IMR-90 (cell line): ENCODE measurements around the gene PXN. TPM values are rescaled to one million over a fixed set of nuclear protein-coding genes. Genes with fewer than 3 reads are reported as not detected.

Source experiments
- ATAC-seq: fragments of 200-7000 bp; cut with Tn5 transposase; 2 replicates; pipeline ENCODE4 v1.9.1; 2020; ENCODE audit warnings: low read depth, mild to moderate bottlenecking, moderate library complexity
- BruUV-seq: library from RNA; stranded (reverse); fragments of 400-500 nt; replicated peaks from 2 replicates; lab custom pipeline; 2021; lab: Mats Ljungman, UMichigan
- CTCF ChIA-PET: fragments of 300-600 bp; formaldehyde crosslinking; extraction: SDS; loops from one replicate; lab custom pipeline; 2021; ENCODE audit warnings: antibody characterized with exemption; lab: Yijun Ruan, JAX
- POLR2A ChIA-PET: fragments of 300-600 bp; sonication (Branson Sonifier 250); formaldehyde crosslinking; loops from one replicate; lab custom pipeline; 2022; ENCODE audit warnings: antibody characterized with exemption; ENCODE audit not compliant: unreplicated experiment; lab: Charles Lee
- DNase-seq: peaks from one replicate; pipeline ENCODE4 v3.0.0; 2013
- H2AFZ ChIP-seq: replicated peaks from 2 replicates; pipeline ENCODE3; 2013; ENCODE audit warnings: low read length, mild to moderate bottlenecking; ENCODE audit not compliant: poor library complexity
- H2AK5ac ChIP-seq: 2 replicates; pipeline ENCODE4 v1.6.1; 2013; ENCODE audit warnings: low read depth, low read length, inconsistent platforms
- H2AK9ac ChIP-seq: replicated peaks from 2 replicates; pipeline ENCODE3; 2013; ENCODE audit warnings: mild to moderate bottlenecking, low read depth, low read length, moderate library complexity; ENCODE audit not compliant: poor library complexity
- H2BK120ac ChIP-seq: 2 replicates; pipeline ENCODE4 v1.6.1; 2013; ENCODE audit warnings: low read depth, low read length, inconsistent platforms
- H2BK15ac ChIP-seq: 3 replicates; pipeline ENCODE4 v1.6.1; 2013; ENCODE audit warnings: low read depth, low read length, inconsistent platforms
- H2BK20ac ChIP-seq: 2 replicates; pipeline ENCODE4 v1.6.1; 2013; ENCODE audit warnings: low read depth, mild to moderate bottlenecking, inconsistent platforms, low read length, moderate library complexity
- H2BK5ac ChIP-seq: 2 replicates; pipeline ENCODE4 v1.6.1; 2013; ENCODE audit warnings: mild to moderate bottlenecking, low read depth, low read length, inconsistent platforms; ENCODE audit not compliant: poor library complexity, severe bottlenecking
- H3K14ac ChIP-seq: replicated peaks from 2 replicates; pipeline ENCODE4 v1.6.1; 2013; ENCODE audit warnings: low read depth, low read length, inconsistent platforms
- H3K18ac ChIP-seq: 2 replicates; pipeline ENCODE4 v1.6.1; 2013; ENCODE audit warnings: low read depth, low read length, control low read depth
- H3K23ac ChIP-seq: 2 replicates; pipeline ENCODE4 v1.6.1; 2013; ENCODE audit warnings: low read depth, low read length, inconsistent platforms
- H3K27ac ChIP-seq: 2 replicates; pipeline ENCODE4 v1.5.1; 2013; ENCODE audit warnings: mild to moderate bottlenecking, control low read depth, low read length; ENCODE audit not compliant: insufficient read depth
- H3K27me3 ChIP-seq: 2 replicates; pipeline ENCODE4 v1.6.1; 2013; ENCODE audit warnings: low read length; ENCODE audit not compliant: control insufficient read depth, insufficient read depth
- H3K36me3 ChIP-seq: 2 replicates; pipeline ENCODE4 v1.6.1; 2013; ENCODE audit warnings: low read length, mixed read lengths; ENCODE audit not compliant: control insufficient read depth, insufficient read depth
- H3K4ac ChIP-seq: 2 replicates; pipeline ENCODE4 v1.6.1; 2013; ENCODE audit warnings: low read depth, low read length, inconsistent platforms
- H3K4me1 ChIP-seq: 2 replicates; pipeline ENCODE4 v1.6.1; 2013; ENCODE audit warnings: low read length, mixed read lengths; ENCODE audit not compliant: control insufficient read depth, insufficient read depth
- H3K4me2 ChIP-seq: 2 replicates; pipeline ENCODE4 v1.6.1; 2013; ENCODE audit warnings: low read depth, mild to moderate bottlenecking, control low read depth, low read length, moderate library complexity
- H3K4me3 ChIP-seq: 2 replicates; pipeline ENCODE4 v1.5.1; 2013; ENCODE audit warnings: low read depth, mild to moderate bottlenecking, control low read depth, low read length, moderate library complexity; ENCODE audit not compliant: insufficient read depth
- H3K56ac ChIP-seq: 2 replicates; pipeline ENCODE4 v1.6.1; 2013; ENCODE audit warnings: low read length, inconsistent platforms; ENCODE audit not compliant: insufficient read depth; ENCODE audit errors: extremely low read depth
- H3K79me1 ChIP-seq, 2 experiments: 2 replicates each; pipeline ENCODE4 v1.6.1; 2013; ENCODE audit warnings: low read length in 2 of 2, inconsistent platforms in 1 of 2, low read depth in 1 of 2
- H3K9ac ChIP-seq: 2 replicates; pipeline ENCODE4 v1.6.1; 2013; ENCODE audit warnings: low read depth, low read length, control low read depth
- H3K9me1 ChIP-seq: 2 replicates; pipeline ENCODE4 v1.6.1; 2013; ENCODE audit warnings: low read length, inconsistent platforms; ENCODE audit not compliant: insufficient read depth
- H3K9me3 ChIP-seq: 2 replicates; pipeline ENCODE4 v1.6.1; 2013; ENCODE audit warnings: low read length; ENCODE audit not compliant: control insufficient read depth, insufficient read depth
- H4K20me1 ChIP-seq: 2 replicates; pipeline ENCODE4 v1.6.1; 2013; ENCODE audit warnings: low read length, inconsistent platforms; ENCODE audit not compliant: insufficient read depth
- H4K5ac ChIP-seq: 2 replicates; pipeline ENCODE4 v1.6.1; 2013; ENCODE audit warnings: mild to moderate bottlenecking, low read depth, low read length, control low read depth
- H4K8ac ChIP-seq, 2 experiments: 2 replicates each; pipeline ENCODE4 v1.6.1; 2013; ENCODE audit warnings: low read depth in 2 of 2, low read length in 2 of 2, control low read depth in 1 of 2, inconsistent platforms in 1 of 2
- H4K91ac ChIP-seq: 2 replicates; pipeline ENCODE4 v1.6.1; 2013; ENCODE audit warnings: low read depth, low read length, inconsistent platforms; ENCODE audit not compliant: insufficient read depth
- BHLHE40 ChIP-seq: fragments of 150-350 bp; IDR thresholded peaks from 2 replicates; pipeline ENCODE4 v1.6.1; 2016; ENCODE audit warnings: mild to moderate bottlenecking, low read depth, low read length
- CEBPB ChIP-seq: IDR thresholded peaks from 2 replicates; pipeline ENCODE4 v1.6.1; 2012; ENCODE audit warnings: low read depth, low read length, improper control_type of control experiment
- CHD1 ChIP-seq: IDR thresholded peaks from 2 replicates; pipeline ENCODE4 v1.6.1; 2012; ENCODE audit warnings: low read depth, low read length, improper control_type of control experiment
- CTCF ChIP-seq: conservative IDR thresholded peaks from 2 replicates; pipeline ENCODE4 v1.5.1; 2012; ENCODE audit warnings: mild to moderate bottlenecking, low read depth, low read length, improper control_type of control experiment
- ELK1 ChIP-seq: fragments of 150-350 bp; IDR thresholded peaks from 2 replicates; pipeline ENCODE4 v1.6.1; 2016; ENCODE audit warnings: low read depth, mild to moderate bottlenecking, low read length, moderate library complexity, borderline replicate concordance
- MAZ ChIP-seq: IDR thresholded peaks from 2 replicates; pipeline ENCODE4 v1.6.1; 2012; ENCODE audit warnings: low read depth, mild to moderate bottlenecking, low read length, improper control_type of control experiment, moderate library complexity, borderline replicate concordance
- POLR2A ChIP-seq: IDR thresholded peaks from 2 replicates; pipeline ENCODE4 v1.6.1; 2012; ENCODE audit warnings: mild to moderate bottlenecking, low read depth, low read length
- RAD21 ChIP-seq: IDR thresholded peaks from 2 replicates; pipeline ENCODE4 v1.6.1; 2012; ENCODE audit warnings: low read length, improper control_type of control experiment
- RFX5 ChIP-seq: IDR thresholded peaks from 2 replicates; pipeline ENCODE4 v1.8.0; 2012; ENCODE audit warnings: low read depth, mild to moderate bottlenecking, low read length, moderate library complexity
- SMC3 ChIP-seq: fragments of 150-350 bp; IDR thresholded peaks from 2 replicates; pipeline ENCODE4 v1.6.1; 2016; ENCODE audit warnings: low read depth, mild to moderate bottlenecking, antibody characterized with exemption, low read length, moderate library complexity
- USF2 ChIP-seq: fragments of 150-350 bp; IDR thresholded peaks from 2 replicates; pipeline ENCODE4 v1.6.1; 2017; ENCODE audit warnings: mild to moderate bottlenecking, antibody characterized with exemption, low read length, low read depth
- WGBS, 2 experiments: methylation state at CpG; one replicate each; pipeline versions ENCODE4 v1.1.5 to v1.1.7; 2013; ENCODE audit warnings: missing lambda C conversion rate in 2 of 2; ENCODE audit not compliant: insufficient read length in 1 of 2; ENCODE audit errors: extremely low coverage in 2 of 2; 5-methylcytosine and 5-hydroxymethylcytosine counted together
- dilution Hi-C: fragments of 300-500 bp; cut with HindIII; formaldehyde crosslinking; loops from one replicate; pipeline ENCODE4 v1.14.3; 2018; ENCODE audit warnings: low sequenced_read_pairs; ENCODE audit not compliant: unreplicated experiment
- in situ Hi-C: fragments of 300-500 bp; cut with MboI; formaldehyde crosslinking; loops from 3 replicates; pipeline ENCODE4 v1.14.3; 2019; ENCODE audit warnings: low sequenced_read_pairs, inconsistent platforms, mixed read lengths
- intact Hi-C: fragments of 100-400 bp; cut with micrococcal nuclease; formaldehyde crosslinking; loops from 2 replicates; pipeline ENCODE4 v1.10.0; 2022
- polyA plus RNA-seq, 3 experiments: library from polyadenylated mRNA; depleted of rRNA; stranded (reverse); fragments of >200 nt; gene quantifications; 2 replicates each; pipeline ENCODE4 v1.2.3, GENCODE V29; 2012; ENCODE audit warnings: low replicate concordance in 1 of 3
- total RNA-seq: library from RNA; depleted of rRNA; stranded (reverse); fragments of >200 nt; gene quantifications from 2 replicates; pipeline ENCODE4 v1.2.3, GENCODE V29; 2012

PXN gene
- total and polyA plus RNA-seq, 2 of the 4 experiments (the other 2 are of a cell fraction) = 46.6 to 134 TPM

- no peak overlapping the region for H3K14ac ChIP-seq
- H3K4ac ChIP-seq = no peak overlapping the region
- H2AK9ac ChIP-seq = no peak overlapping the region
- ATAC-seq (no peak), DNase-seq (no peak)
- no peak overlapping the region for H4K5ac ChIP-seq
- no peak overlapping the region for H4K91ac ChIP-seq
- ChIA-PET POLR2A (interaction anchor here (0.6 to 1.5 kb wide), 3 partner anchors 23 to 66 kb away, joined by 3 to 10 read pairs (median 7); no protein-coding TSS in a partner anchor), CTCF (interaction anchor here (7.2 kb wide), 1 partner anchor 40 kb away, joined by 116 read pairs; no protein-coding TSS in a partner anchor)
- no peak overlapping the region for H2AK5ac ChIP-seq
- no peak overlapping the region for H3K9ac ChIP-seq
- 75% methylated on average over 2 of the region's 4 CpGs; no CpG with 5 or more reads in 1 of the 2 experiments for WGBS, 2 experiments
- in situ Hi-C loops = no loop called here
- H2BK20ac ChIP-seq = no peak overlapping the region
- no peak overlapping the region for H3K56ac ChIP-seq
- no peak overlapping the region for H3K27ac ChIP-seq
- dilution Hi-C loops = no loop called here
- peaks cover 6% of the 10 kb centered on the region for H3K9me1 ChIP-seq
- peaks cover 9% of the 10 kb centered on the region for H3K4me1 ChIP-seq
- H2BK120ac ChIP-seq = no peak overlapping the region
- no peak overlapping the region for H3K4me2 ChIP-seq
- H2BK15ac ChIP-seq = no peak overlapping the region
- intact Hi-C loops = no loop called here
- no peaks in the 10 kb centered on the region for H3K9me3 ChIP-seq
- no peaks in the 10 kb centered on the region for H3K27me3 ChIP-seq
- peaks cover 4% of the 10 kb centered on the region; the same call in 1 of the 2 replicates for H3K36me3 ChIP-seq
- H4K8ac ChIP-seq = no peak overlapping the region
- H2AFZ ChIP-seq = no peak overlapping the region
- H2BK5ac ChIP-seq = no peak overlapping the region
- H3K79me1 ChIP-seq = peaks cover 2 to 17% of the 10 kb centered on the region in 2 experiments; a peak in 2 of 4 replicates
- no peak overlapping the region for H3K4me3 ChIP-seq
- BruUV-seq = no TSS peak
- H3K18ac ChIP-seq = no peak overlapping the region
- H3K23ac ChIP-seq = no peak overlapping the region
- TF ChIP-seq ELK1 (no peak), BHLHE40 (no peak), SMC3 (no peak), MAZ (no peak), CHD1 (no peak), RFX5 (no peak), CTCF (no peak), RAD21 (no peak), CEBPB (no peak), USF2 (no peak), POLR2A (no peak)
- peaks cover 20% of the 10 kb centered on the region for H4K20me1 ChIP-seq
These were observed 2.2 kb upstream of the PXN start for GRCh38 chr12:120267736-120268135.
